Kidney tubule cell (primary cell): ENCODE measurements around the gene KIAA1549.

Experiments
- DNase-seq: peaks from one replicate; pipeline ENCODE4 v3.0.0-alpha.2; 2018; ENCODE audit warnings: low spot score

Gene KIAA1549

GRCh38 chr7:138975343-138976104 is 5.7 kb downstream of the KIAA1549 start:
- DNase-seq: no peak

- no peak for DNase-seq
Measured at GRCh38 chr7:138974675-138975292, 6.4 kb downstream of the KIAA1549 start.

- DNase-seq: no peak
Measured at GRCh38 chr7:138974103-138974502, 7.1 kb downstream of the KIAA1549 start.

- DNase-seq: no peak
Measured at GRCh38 chr7:138970952-138971351, 10.2 kb downstream of the KIAA1549 start.

- no peak for DNase-seq
Measured at GRCh38 chr7:138970446-138970845, 10.7 kb downstream of the KIAA1549 start.

GRCh38 chr7:138967159-138967558 is 14.0 kb downstream of the KIAA1549 start:
- no peak for DNase-seq

GRCh38 chr7:138964624-138965436 is 16.4 kb downstream of the KIAA1549 start:
- DNase-seq: no peak

- no peak for DNase-seq
Measured at GRCh38 chr7:138963675-138964074, 17.5 kb downstream of the KIAA1549 start.

GRCh38 chr7:138962561-138963270 is 18.5 kb downstream of the KIAA1549 start:
- DNase-seq: peak; percentile 84

- DNase-seq: no peak
Measured at GRCh38 chr7:138961159-138961558, 20.0 kb downstream of the KIAA1549 start.

- peak; percentile 63 for DNase-seq
Measured at GRCh38 chr7:138958391-138958956, 22.7 kb downstream of the KIAA1549 start.

GRCh38 chr7:138957753-138958390 is 23.3 kb downstream of the KIAA1549 start:
- peak; percentile 42 for DNase-seq

GRCh38 chr7:138957217-138957616 is 24.0 kb downstream of the KIAA1549 start:
- no peak for DNase-seq

- DNase-seq: no peak
Measured at GRCh38 chr7:138954545-138955475, 26.4 kb downstream of the KIAA1549 start.

GRCh38 chr7:138952791-138953190 is 28.4 kb downstream of the KIAA1549 start:
- no peak for DNase-seq

- peak; percentile 87 for DNase-seq
Measured at GRCh38 chr7:138951953-138952352, 29.2 kb downstream of the KIAA1549 start.

GRCh38 chr7:138949421-138950088 is 31.6 kb downstream of the KIAA1549 start:
- no peak for DNase-seq

- no peak for DNase-seq
Measured at GRCh38 chr7:138948403-138948802, 32.8 kb downstream of the KIAA1549 start.

- DNase-seq: no peak
Measured at GRCh38 chr7:138945821-138946220, 35.4 kb downstream of the KIAA1549 start.

- DNase-seq: no peak
Measured at GRCh38 chr7:138945154-138945553, 36.0 kb downstream of the KIAA1549 start.
